Measurements from ENCODE around the gene GZMB. TPM values are rescaled to one million over a fixed set of nuclear protein-coding genes. Genes with fewer than 3 reads are reported as not detected.

The GZMB gene
- total and polyA plus RNA-seq, 2 of the 13 experiments (the other 11 are each of a cell fraction or from before 2014, with no cell fraction given): 0.12 TPM; not detected in 1

DNA sequence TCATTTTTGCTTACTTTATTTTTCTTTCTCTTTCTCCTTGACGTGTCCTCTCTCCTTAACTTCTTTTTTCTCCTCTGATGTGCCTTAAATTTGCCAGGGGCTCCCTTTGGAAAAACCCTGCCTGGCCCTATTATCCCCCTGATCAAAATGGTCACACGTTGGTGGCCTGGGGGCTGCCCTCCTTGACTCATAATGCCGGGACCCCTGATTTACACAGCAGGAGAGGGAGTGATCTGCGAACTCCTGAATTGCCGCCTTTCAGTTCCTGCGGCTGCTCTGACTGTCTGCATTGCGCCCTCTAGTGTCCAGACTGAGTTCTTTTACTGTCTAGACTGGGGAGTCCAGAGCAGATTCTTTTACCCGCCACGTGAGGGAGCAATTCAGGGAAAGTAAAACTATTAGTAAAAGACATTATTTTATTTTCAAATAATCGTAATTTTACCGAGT lies 44.8 kb upstream of the GZMB start (continued):
- TF ChIP-seq, protein P1, sequence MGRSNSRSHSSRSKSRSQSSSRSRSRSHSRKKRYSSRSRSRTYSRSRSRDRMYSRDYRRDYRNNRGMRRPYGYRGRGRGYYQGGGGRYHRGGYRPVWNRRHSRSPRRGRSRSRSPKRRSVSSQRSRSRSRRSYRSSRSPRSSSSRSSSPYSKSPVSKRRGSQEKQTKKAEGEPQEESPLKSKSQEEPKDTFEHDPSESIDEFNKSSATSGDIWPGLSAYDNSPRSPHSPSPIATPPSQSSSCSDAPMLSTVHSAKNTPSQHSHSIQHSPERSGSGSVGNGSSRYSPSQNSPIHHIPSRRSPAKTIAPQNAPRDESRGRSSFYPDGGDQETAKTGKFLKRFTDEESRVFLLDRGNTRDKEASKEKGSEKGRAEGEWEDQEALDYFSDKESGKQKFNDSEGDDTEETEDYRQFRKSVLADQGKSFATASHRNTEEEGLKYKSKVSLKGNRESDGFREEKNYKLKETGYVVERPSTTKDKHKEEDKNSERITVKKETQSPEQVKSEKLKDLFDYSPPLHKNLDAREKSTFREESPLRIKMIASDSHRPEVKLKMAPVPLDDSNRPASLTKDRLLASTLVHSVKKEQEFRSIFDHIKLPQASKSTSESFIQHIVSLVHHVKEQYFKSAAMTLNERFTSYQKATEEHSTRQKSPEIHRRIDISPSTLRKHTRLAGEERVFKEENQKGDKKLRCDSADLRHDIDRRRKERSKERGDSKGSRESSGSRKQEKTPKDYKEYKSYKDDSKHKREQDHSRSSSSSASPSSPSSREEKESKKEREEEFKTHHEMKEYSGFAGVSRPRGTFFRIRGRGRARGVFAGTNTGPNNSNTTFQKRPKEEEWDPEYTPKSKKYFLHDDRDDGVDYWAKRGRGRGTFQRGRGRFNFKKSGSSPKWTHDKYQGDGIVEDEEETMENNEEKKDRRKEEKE (IDR thresholded peaks at IDR 0.05): no peak
- TF ChIP-seq RORA (CRISPR knock-in tag; IDR thresholded peaks at IDR 0.05) (no peak), RFXANK (CRISPR knock-in tag; IDR thresholded peaks at IDR 0.05) (0 out of 2 replicates have a peak, but pooled peaks have one; percentile 34), GABPB1 (CRISPR knock-in tag; IDR thresholded peaks at IDR 0.05) (peak; percentile 43; the same call in 1 of the 2 replicates), ZSCAN20 (CRISPR knock-in tag; IDR thresholded peaks at IDR 0.05; ENCODE audit: borderline replicate concordance) (peak; percentile 29; the same call in 1 of the 2 replicates), ZNF749 (CRISPR knock-in tag; IDR thresholded peaks at IDR 0.05; ENCODE audit: borderline replicate concordance) (no peak), IRF2 (CRISPR knock-in tag; IDR thresholded peaks at IDR 0.05) (peak; percentile 88), PHF8 (CRISPR knock-in tag; IDR thresholded peaks at IDR 0.05) (peak; percentile 28; the same call in 1 of the 2 replicates), SIN3B (IDR thresholded peaks at IDR 0.05; ENCODE audit: low read length) (peak; percentile 71)
- TF ChIP-seq, protein P2, sequence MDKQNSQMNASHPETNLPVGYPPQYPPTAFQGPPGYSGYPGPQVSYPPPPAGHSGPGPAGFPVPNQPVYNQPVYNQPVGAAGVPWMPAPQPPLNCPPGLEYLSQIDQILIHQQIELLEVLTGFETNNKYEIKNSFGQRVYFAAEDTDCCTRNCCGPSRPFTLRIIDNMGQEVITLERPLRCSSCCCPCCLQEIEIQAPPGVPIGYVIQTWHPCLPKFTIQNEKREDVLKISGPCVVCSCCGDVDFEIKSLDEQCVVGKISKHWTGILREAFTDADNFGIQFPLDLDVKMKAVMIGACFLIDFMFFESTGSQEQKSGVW (CRISPR knock-in tag; IDR thresholded peaks at IDR 0.05; ENCODE audit: borderline replicate concordance): no peak
- TF ChIP-seq, protein P3, sequence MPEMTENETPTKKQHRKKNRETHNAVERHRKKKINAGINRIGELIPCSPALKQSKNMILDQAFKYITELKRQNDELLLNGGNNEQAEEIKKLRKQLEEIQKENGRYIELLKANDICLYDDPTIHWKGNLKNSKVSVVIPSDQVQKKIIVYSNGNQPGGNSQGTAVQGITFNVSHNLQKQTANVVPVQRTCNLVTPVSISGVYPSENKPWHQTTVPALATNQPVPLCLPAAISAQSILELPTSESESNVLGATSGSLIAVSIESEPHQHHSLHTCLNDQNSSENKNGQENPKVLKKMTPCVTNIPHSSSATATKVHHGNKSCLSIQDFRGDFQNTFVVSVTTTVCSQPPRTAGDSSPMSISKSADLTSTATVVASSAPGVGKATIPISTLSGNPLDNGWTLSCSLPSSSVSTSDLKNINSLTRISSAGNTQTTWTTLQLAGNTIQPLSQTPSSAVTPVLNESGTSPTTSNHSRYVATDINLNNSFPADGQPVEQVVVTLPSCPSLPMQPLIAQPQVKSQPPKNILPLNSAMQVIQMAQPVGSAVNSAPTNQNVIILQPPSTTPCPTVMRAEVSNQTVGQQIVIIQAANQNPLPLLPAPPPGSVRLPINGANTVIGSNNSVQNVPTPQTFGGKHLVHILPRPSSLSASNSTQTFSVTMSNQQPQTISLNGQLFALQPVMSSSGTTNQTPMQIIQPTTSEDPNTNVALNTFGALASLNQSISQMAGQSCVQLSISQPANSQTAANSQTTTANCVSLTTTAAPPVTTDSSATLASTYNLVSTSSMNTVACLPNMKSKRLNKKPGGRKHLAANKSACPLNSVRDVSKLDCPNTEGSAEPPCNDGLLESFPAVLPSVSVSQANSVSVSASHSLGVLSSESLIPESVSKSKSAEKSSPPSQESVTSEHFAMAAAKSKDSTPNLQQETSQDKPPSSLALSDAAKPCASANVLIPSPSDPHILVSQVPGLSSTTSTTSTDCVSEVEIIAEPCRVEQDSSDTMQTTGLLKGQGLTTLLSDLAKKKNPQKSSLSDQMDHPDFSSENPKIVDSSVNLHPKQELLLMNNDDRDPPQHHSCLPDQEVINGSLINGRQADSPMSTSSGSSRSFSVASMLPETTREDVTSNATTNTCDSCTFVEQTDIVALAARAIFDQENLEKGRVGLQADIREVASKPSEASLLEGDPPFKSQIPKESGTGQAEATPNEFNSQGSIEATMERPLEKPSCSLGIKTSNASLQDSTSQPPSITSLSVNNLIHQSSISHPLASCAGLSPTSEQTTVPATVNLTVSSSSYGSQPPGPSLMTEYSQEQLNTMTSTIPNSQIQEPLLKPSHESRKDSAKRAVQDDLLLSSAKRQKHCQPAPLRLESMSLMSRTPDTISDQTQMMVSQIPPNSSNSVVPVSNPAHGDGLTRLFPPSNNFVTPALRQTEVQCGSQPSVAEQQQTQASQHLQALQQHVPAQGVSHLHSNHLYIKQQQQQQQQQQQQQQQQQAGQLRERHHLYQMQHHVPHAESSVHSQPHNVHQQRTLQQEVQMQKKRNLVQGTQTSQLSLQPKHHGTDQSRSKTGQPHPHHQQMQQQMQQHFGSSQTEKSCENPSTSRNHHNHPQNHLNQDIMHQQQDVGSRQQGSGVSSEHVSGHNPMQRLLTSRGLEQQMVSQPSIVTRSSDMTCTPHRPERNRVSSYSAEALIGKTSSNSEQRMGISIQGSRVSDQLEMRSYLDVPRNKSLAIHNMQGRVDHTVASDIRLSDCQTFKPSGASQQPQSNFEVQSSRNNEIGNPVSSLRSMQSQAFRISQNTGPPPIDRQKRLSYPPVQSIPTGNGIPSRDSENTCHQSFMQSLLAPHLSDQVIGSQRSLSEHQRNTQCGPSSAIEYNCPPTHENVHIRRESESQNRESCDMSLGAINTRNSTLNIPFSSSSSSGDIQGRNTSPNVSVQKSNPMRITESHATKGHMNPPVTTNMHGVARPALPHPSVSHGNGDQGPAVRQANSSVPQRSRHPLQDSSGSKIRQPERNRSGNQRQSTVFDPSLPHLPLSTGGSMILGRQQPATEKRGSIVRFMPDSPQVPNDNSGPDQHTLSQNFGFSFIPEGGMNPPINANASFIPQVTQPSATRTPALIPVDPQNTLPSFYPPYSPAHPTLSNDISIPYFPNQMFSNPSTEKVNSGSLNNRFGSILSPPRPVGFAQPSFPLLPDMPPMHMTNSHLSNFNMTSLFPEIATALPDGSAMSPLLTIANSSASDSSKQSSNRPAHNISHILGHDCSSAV (CRISPR knock-in tag; IDR thresholded peaks at IDR 0.05; ENCODE audit: borderline replicate concordance): no peak
- TF ChIP-seq, protein P4, sequence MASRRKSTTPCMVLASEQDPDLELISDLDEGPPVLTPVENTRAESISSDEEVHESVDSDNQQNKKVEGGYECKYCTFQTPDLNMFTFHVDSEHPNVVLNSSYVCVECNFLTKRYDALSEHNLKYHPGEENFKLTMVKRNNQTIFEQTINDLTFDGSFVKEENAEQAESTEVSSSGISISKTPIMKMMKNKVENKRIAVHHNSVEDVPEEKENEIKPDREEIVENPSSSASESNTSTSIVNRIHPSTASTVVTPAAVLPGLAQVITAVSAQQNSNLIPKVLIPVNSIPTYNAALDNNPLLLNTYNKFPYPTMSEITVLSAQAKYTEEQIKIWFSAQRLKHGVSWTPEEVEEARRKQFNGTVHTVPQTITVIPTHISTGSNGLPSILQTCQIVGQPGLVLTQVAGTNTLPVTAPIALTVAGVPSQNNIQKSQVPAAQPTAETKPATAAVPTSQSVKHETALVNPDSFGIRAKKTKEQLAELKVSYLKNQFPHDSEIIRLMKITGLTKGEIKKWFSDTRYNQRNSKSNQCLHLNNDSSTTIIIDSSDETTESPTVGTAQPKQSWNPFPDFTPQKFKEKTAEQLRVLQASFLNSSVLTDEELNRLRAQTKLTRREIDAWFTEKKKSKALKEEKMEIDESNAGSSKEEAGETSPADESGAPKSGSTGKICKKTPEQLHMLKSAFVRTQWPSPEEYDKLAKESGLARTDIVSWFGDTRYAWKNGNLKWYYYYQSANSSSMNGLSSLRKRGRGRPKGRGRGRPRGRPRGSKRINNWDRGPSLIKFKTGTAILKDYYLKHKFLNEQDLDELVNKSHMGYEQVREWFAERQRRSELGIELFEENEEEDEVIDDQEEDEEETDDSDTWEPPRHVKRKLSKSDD (CRISPR knock-in tag; IDR thresholded peaks at IDR 0.05; ENCODE audit: low read depth): no peak
- TF ChIP-seq, protein P5, sequence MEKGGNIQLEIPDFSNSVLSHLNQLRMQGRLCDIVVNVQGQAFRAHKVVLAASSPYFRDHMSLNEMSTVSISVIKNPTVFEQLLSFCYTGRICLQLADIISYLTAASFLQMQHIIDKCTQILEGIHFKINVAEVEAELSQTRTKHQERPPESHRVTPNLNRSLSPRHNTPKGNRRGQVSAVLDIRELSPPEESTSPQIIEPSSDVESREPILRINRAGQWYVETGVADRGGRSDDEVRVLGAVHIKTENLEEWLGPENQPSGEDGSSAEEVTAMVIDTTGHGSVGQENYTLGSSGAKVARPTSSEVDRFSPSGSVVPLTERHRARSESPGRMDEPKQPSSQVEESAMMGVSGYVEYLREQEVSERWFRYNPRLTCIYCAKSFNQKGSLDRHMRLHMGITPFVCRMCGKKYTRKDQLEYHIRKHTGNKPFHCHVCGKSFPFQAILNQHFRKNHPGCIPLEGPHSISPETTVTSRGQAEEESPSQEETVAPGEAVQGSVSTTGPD (CRISPR knock-in tag; IDR thresholded peaks at IDR 0.05): no peak
